Neural progenitor cell (in vitro differentiated cells): Measurements from ENCODE around the gene SMG6. TPM values are rescaled to one million over a fixed set of nuclear protein-coding genes. Genes with fewer than 3 reads are reported as not detected.

ENCODE experiments used
- DNase-seq: peaks from one replicate; pipeline ENCODE4 v3.0.0-alpha.2; 2016; ENCODE audit warnings: low spot score
- H2AFZ ChIP-seq: fragments of 200-600 bp; sonication (generic); replicated peaks from 2 replicates; pipeline ENCODE4 v1.6.1; 2016; ENCODE audit warnings: antibody characterized with exemption
- H3F3A ChIP-seq: fragments of 200-600 bp; sonication (generic); 2 replicates; pipeline ENCODE4 v1.6.1; 2016; ENCODE audit warnings: antibody characterized with exemption, low read depth
- H3K27ac ChIP-seq: fragments of 200-600 bp; sonication (generic); 2 replicates; pipeline ENCODE4 v1.5.1; 2016; ENCODE audit warnings: mild to moderate bottlenecking
- H3K27me3 ChIP-seq: fragments of 200-600 bp; sonication (generic); 2 replicates; pipeline ENCODE4 v1.6.1; 2016; ENCODE audit warnings: mild to moderate bottlenecking, moderate library complexity
- H3K36me3 ChIP-seq: fragments of 200-600 bp; sonication (generic); 2 replicates; pipeline ENCODE4 v1.5.1; 2016
- H3K4me1 ChIP-seq: fragments of 200-600 bp; sonication (generic); 2 replicates; pipeline ENCODE4 v1.6.1; 2016; ENCODE audit warnings: mixed run types
- H3K4me2 ChIP-seq: fragments of 200-600 bp; sonication (generic); 2 replicates; pipeline ENCODE4 v1.6.1; 2016
- H3K4me3 ChIP-seq: fragments of 200-600 bp; sonication (generic); 2 replicates; pipeline ENCODE4 v1.5.1; 2016
- H3K79me2 ChIP-seq: fragments of 200-600 bp; sonication (generic); 2 replicates; pipeline ENCODE4 v1.6.1; 2016; ENCODE audit warnings: low read depth
- H3K9ac ChIP-seq: fragments of 200-600 bp; sonication (generic); 2 replicates; pipeline ENCODE4 v1.6.1; 2016
- H3K9me3 ChIP-seq: fragments of 200-600 bp; sonication (generic); 2 replicates; pipeline ENCODE4 v1.5.1; 2016; ENCODE audit warnings: low read depth
- H4K20me1 ChIP-seq: fragments of 200-600 bp; sonication (generic); 2 replicates; pipeline ENCODE4 v1.6.1; 2016; ENCODE audit warnings: low read depth
- H3K27ac Mint-ChIP-seq: 3 replicates; pipeline ENCODE4 v1.8.0; 2021; ENCODE audit warnings: mixed read lengths
- H3K27me3 Mint-ChIP-seq: 2 replicates; pipeline ENCODE4 v1.8.0; 2022; ENCODE audit warnings: low read depth, mild to moderate bottlenecking, inconsistent platforms, moderate library complexity, mixed read lengths; ENCODE audit not compliant: insufficient read depth
- H3K36me3 Mint-ChIP-seq: 3 replicates; pipeline ENCODE4 v1.8.0; 2021; ENCODE audit warnings: mixed read lengths
- H3K4me1 Mint-ChIP-seq: 3 replicates; pipeline ENCODE4 v1.8.0; 2021; ENCODE audit warnings: mixed read lengths
- H3K4me3 Mint-ChIP-seq: 3 replicates; pipeline ENCODE4 v1.8.0; 2021; ENCODE audit warnings: mild to moderate bottlenecking, moderate library complexity, mixed read lengths
- H3K9me3 Mint-ChIP-seq: 3 replicates; pipeline ENCODE4 v1.8.0; 2020; ENCODE audit warnings: mixed read lengths
- CTCF ChIP-seq: fragments of 200-600 bp; sonication (generic); IDR thresholded peaks from 2 replicates; pipeline ENCODE4 v1.5.1; 2017; ENCODE audit warnings: antibody characterized with exemption, mild to moderate bottlenecking
- EZH2 ChIP-seq: fragments of 200-600 bp; sonication (generic); IDR thresholded peaks from 2 replicates; pipeline ENCODE4 v1.6.1; 2017; ENCODE audit warnings: antibody characterized with exemption, mild to moderate bottlenecking, moderate library complexity
- EZH2phosphoT487 ChIP-seq: fragments of 200-600 bp; sonication (generic); IDR thresholded peaks from 2 replicates; pipeline ENCODE4 v1.6.1; 2017; ENCODE audit warnings: antibody characterized with exemption
- total RNA-seq: library from RNA; depleted of rRNA; stranded (reverse); fragments of >200 nt; gene quantifications from 2 replicates; pipeline ENCODE4 v1.2.3, GENCODE V29; 2015; ENCODE audit warnings: low replicate concordance

Gene SMG6
- total RNA-seq, 1 donor from 2014 or later, result 19.0 TPM

GRCh38 chr17:2105663-2106062, 197.9 kb downstream of the SMG6 start:
- no peak overlapping the region for H3K27ac Mint-ChIP-seq
- no peak for DNase-seq
- Histone ChIP-seq H2AFZ (no peak overlapping the region), H4K20me1 (no peaks in the 10 kb centered on the region), H3F3A (no peaks in the 10 kb centered on the region), H3K4me3 (no peak overlapping the region), H3K36me3 (no peaks in the 10 kb centered on the region), H3K4me1 (no peaks in the 10 kb centered on the region), H3K9ac (no peak overlapping the region), H3K4me2 (no peak overlapping the region), H3K27me3 (no peaks in the 10 kb centered on the region), H3K9me3 (no peaks in the 10 kb centered on the region), H3K79me2 (no peaks in the 10 kb centered on the region), H3K27ac (no peak overlapping the region)
- TF ChIP-seq EZH2phosphoT487 (no peak), CTCF (no peak), EZH2 (no peak)
- H3K4me1 Mint-ChIP-seq, result peaks cover 12% of the 10 kb centered on the region
- peaks cover 3% of the 10 kb centered on the region for H3K36me3 Mint-ChIP-seq
- H3K9me3 Mint-ChIP-seq, result no peaks in the 10 kb centered on the region
- H3K4me3 Mint-ChIP-seq, result no peak overlapping the region
- peaks cover 2% of the 10 kb centered on the region for H3K27me3 Mint-ChIP-seq

- Histone ChIP-seq H3K4me1 (no peaks in the 10 kb centered on the region), H3K36me3 (no peaks in the 10 kb centered on the region), H2AFZ (no peak overlapping the region), H3F3A (no peaks in the 10 kb centered on the region), H3K79me2 (no peaks in the 10 kb centered on the region), H3K4me2 (no peak overlapping the region), H3K27ac (no peak overlapping the region), H3K9me3 (no peaks in the 10 kb centered on the region), H3K9ac (no peak overlapping the region), H3K27me3 (no peaks in the 10 kb centered on the region), H3K4me3 (no peak overlapping the region), H4K20me1 (peaks cover 3% of the 10 kb centered on the region)
- peaks cover 12% of the 10 kb centered on the region for H3K4me1 Mint-ChIP-seq
- DNase-seq, result no peak
- H3K9me3 Mint-ChIP-seq, result no peaks in the 10 kb centered on the region
- H3K27ac Mint-ChIP-seq, result no peak overlapping the region
- peaks cover 1% of the 10 kb centered on the region for H3K36me3 Mint-ChIP-seq
- TF ChIP-seq CTCF, result no peak
- no peak for TF ChIP-seq EZH2phosphoT487
- peaks cover 2% of the 10 kb centered on the region for H3K27me3 Mint-ChIP-seq
- no peak overlapping the region for H3K4me3 Mint-ChIP-seq
These were observed 200.4 kb downstream of the SMG6 start for GRCh38 chr17:2102931-2103809.

- no peaks in the 10 kb centered on the region for H3K27me3 ChIP-seq
- peaks cover 3% of the 10 kb centered on the region for H4K20me1 ChIP-seq
- no peak overlapping the region for H3K9ac ChIP-seq
- Mint-ChIP-seq H3K27me3 (peaks cover 2% of the 10 kb centered on the region), H3K9me3 (no peaks in the 10 kb centered on the region), H3K27ac (no peak overlapping the region), H3K4me3 (no peak overlapping the region), H3K4me1 (peaks cover 8% of the 10 kb centered on the region), H3K36me3 (peaks cover 2% of the 10 kb centered on the region)
- no peaks in the 10 kb centered on the region for H3K36me3 ChIP-seq
- H3K9me3 ChIP-seq, result no peaks in the 10 kb centered on the region
- H3F3A ChIP-seq, result no peaks in the 10 kb centered on the region
- DNase-seq, result no peak
- no peaks in the 10 kb centered on the region for H3K4me1 ChIP-seq
- TF ChIP-seq EZH2phosphoT487, result no peak
- TF ChIP-seq CTCF, result no peak
- TF ChIP-seq EZH2, result no peak
- no peak overlapping the region for H3K4me2 ChIP-seq
- H2AFZ ChIP-seq, result no peak overlapping the region
- H3K4me3 ChIP-seq, result no peak overlapping the region
- no peaks in the 10 kb centered on the region for H3K79me2 ChIP-seq
- H3K27ac ChIP-seq, result no peak overlapping the region
These were observed 201.9 kb downstream of the SMG6 start for GRCh38 chr17:2101448-2102257.
